HepG2 (cell line): ENCODE data around the gene PRR23A.

ENCODE experiments used
- CCAR2 ChIP-seq: fragments of 200-400 bp; formaldehyde crosslinking; optimal IDR thresholded peaks from 2 replicates; pipeline ENCODE3; 2018; ENCODE audit warnings: low read depth, mild to moderate bottlenecking, low read length, moderate library complexity
- CEBPB ChIP-seq: IDR thresholded peaks from 2 replicates; pipeline ENCODE4 v1.6.1; 2011; ENCODE audit warnings: low read depth, low read length, improper control_type of control experiment, borderline replicate concordance
- TBX2 ChIP-seq: sonication (generic); formaldehyde crosslinking; IDR thresholded peaks from 2 replicates; pipeline ENCODE4 v1.5.0; 2020; ENCODE audit warnings: missing genetic modification reagents, mild to moderate bottlenecking, borderline replicate concordance

- no peak for TF ChIP-seq CEBPB
- TF ChIP-seq CCAR2, result no peak
- no peak for TF ChIP-seq TBX2
These were observed at the start of gene PRR23A for GRCh38 chr3:139006051-139006716.
